Activated CD4-positive, alpha-beta T cell treated with anti-CD3 and anti-CD28 coated beads, Interleukin-2, amount 10 ng/mL, durations not matched to agents 7 days and 5 days (primary cell): ENCODE results near the gene ELP5. TPM values are rescaled to one million over a fixed set of nuclear protein-coding genes. Genes with fewer than 3 reads are reported as not detected.

Experiments
- CTCF ChIA-PET: fragments of 350-600 bp; sonication (Branson Sonifier 250); formaldehyde crosslinking; loops from one replicate; lab custom pipeline; 2021; ENCODE audit warnings: antibody characterized with exemption; lab: Charles Lee
- POLR2A ChIA-PET: fragments of 350-600 bp; sonication (Branson Sonifier 250); formaldehyde crosslinking; loops from one replicate; lab custom pipeline; 2021; ENCODE audit warnings: antibody characterized with exemption; lab: Charles Lee
- DNase-seq: peaks from one replicate; pipeline ENCODE4 v3.0.0-alpha.2; 2020
- H3K27ac Mint-ChIP-seq: one replicate; pipeline ENCODE4 v1.8.0; 2021; ENCODE audit warnings: mild to moderate bottlenecking, moderate library complexity, mixed read lengths
- H3K27me3 Mint-ChIP-seq: one replicate; pipeline ENCODE4 v1.8.0; 2021; ENCODE audit warnings: mixed read lengths
- H3K36me3 Mint-ChIP-seq: one replicate; pipeline ENCODE4 v1.8.0; 2021; ENCODE audit warnings: low read depth, mixed read lengths
- H3K4me1 Mint-ChIP-seq: one replicate; pipeline ENCODE4 v1.8.0; 2021; ENCODE audit warnings: mixed read lengths
- H3K4me3 Mint-ChIP-seq: one replicate; pipeline ENCODE4 v1.8.0; 2021; ENCODE audit warnings: mild to moderate bottlenecking, moderate library complexity, mixed read lengths
- H3K9me3 Mint-ChIP-seq: one replicate; pipeline ENCODE4 v1.8.0; 2021; ENCODE audit warnings: mixed read lengths
- total RNA-seq, 2 experiments: library from RNA; stranded (reverse); gene quantifications; one replicate each; pipeline ENCODE4 v1.2.3, GENCODE V29; 2021

The ELP5 gene
- total RNA-seq, 2 experiments from 2014 or later = 41.7 to 42.4 TPM

- peaks cover 19% of the 10 kb centered on the region for H3K4me1 Mint-ChIP-seq
- peaks cover 45% of the 10 kb centered on the region for H3K27me3 Mint-ChIP-seq
- CTCF ChIA-PET = interaction anchor here (1.1 to 3.4 kb wide), 3 partner anchors 11 to 21 kb away, joined by 3 to 26 read pairs (median 3); no protein-coding TSS in a partner anchor
- POLR2A ChIA-PET = no interaction called here
- no peaks in the 10 kb centered on the region for H3K9me3 Mint-ChIP-seq
- no peaks in the 10 kb centered on the region for H3K36me3 Mint-ChIP-seq
- no peak for DNase-seq
- H3K27ac Mint-ChIP-seq = no peak overlapping the region
- H3K4me3 Mint-ChIP-seq = no peak overlapping the region
Measured at GRCh38 chr17:7284911-7285310, 32.9 kb downstream of the ELP5 start.

GRCh38 chr17:7285679-7286078 lies 33.7 kb downstream of the ELP5 start:
- H3K9me3 Mint-ChIP-seq = no peaks in the 10 kb centered on the region
- no peak overlapping the region for H3K4me3 Mint-ChIP-seq
- POLR2A ChIA-PET = no interaction called here
- peaks cover 48% of the 10 kb centered on the region for H3K27me3 Mint-ChIP-seq
- CTCF ChIA-PET = interaction anchor here (0.7 to 3.4 kb wide), 5 partner anchors 11 to 49 kb away, joined by 3 to 26 read pairs (median 4); no protein-coding TSS in a partner anchor
- no peaks in the 10 kb centered on the region for H3K36me3 Mint-ChIP-seq
- H3K27ac Mint-ChIP-seq = no peak overlapping the region
- DNase-seq = no peak
- peaks cover 11% of the 10 kb centered on the region for H3K4me1 Mint-ChIP-seq

GRCh38 chr17:7289256-7290032 lies 37.4 kb downstream of the ELP5 start:
- ChIA-PET CTCF (interaction anchor here (1.4 kb wide), 1 partner anchor 69 kb away, joined by 3 read pairs; no protein-coding TSS in a partner anchor), POLR2A (interaction anchor here (0.6 kb wide), 1 partner anchor 15 kb away, joined by 3 read pairs; no protein-coding TSS in a partner anchor)
- Mint-ChIP-seq H3K36me3 (no peaks in the 10 kb centered on the region), H3K27me3 (peaks cover 56% of the 10 kb centered on the region), H3K4me1 (peaks cover 7% of the 10 kb centered on the region), H3K9me3 (no peaks in the 10 kb centered on the region), H3K4me3 (no peak overlapping the region), H3K27ac (no peak overlapping the region)
- no peak for DNase-seq

- peaks cover 60% of the 10 kb centered on the region for H3K27me3 Mint-ChIP-seq
- H3K9me3 Mint-ChIP-seq = no peaks in the 10 kb centered on the region
- no peak for DNase-seq
- ChIA-PET CTCF (interaction anchor here (1.4 kb wide), 1 partner anchor 70 kb away, joined by 3 read pairs; no protein-coding TSS in a partner anchor), POLR2A (no interaction called here)
- no peaks in the 10 kb centered on the region for H3K36me3 Mint-ChIP-seq
- no peak overlapping the region for H3K4me3 Mint-ChIP-seq
- H3K4me1 Mint-ChIP-seq = peaks cover 11% of the 10 kb centered on the region
- H3K27ac Mint-ChIP-seq = no peak overlapping the region
Measured at GRCh38 chr17:7290166-7290565, 38.2 kb downstream of the ELP5 start.

- no peaks in the 10 kb centered on the region for H3K36me3 Mint-ChIP-seq
- H3K27me3 Mint-ChIP-seq = peaks cover 59% of the 10 kb centered on the region
- H3K4me1 Mint-ChIP-seq = peaks cover 15% of the 10 kb centered on the region
- no peak for DNase-seq
- no peaks in the 10 kb centered on the region for H3K9me3 Mint-ChIP-seq
- CTCF ChIA-PET = interaction anchor here (1.0 to 2.1 kb wide), 3 partner anchors 14 to 70 kb away, joined by 3 to 11 read pairs (median 3); no protein-coding TSS in a partner anchor
- POLR2A ChIA-PET = no interaction called here
- no peak overlapping the region for H3K27ac Mint-ChIP-seq
- no peak overlapping the region for H3K4me3 Mint-ChIP-seq
Measured at GRCh38 chr17:7290685-7291084, 38.7 kb downstream of the ELP5 start.

- DNase-seq = no peak
- ChIA-PET POLR2A (no interaction called here), CTCF (interaction anchor here (1.2 to 2.1 kb wide), 3 partner anchors 10 to 40 kb away, joined by 3 to 11 read pairs (median 4); partner anchors contain the start of genes CTDNEP1, ELP5 and SLC2A4)
- Mint-ChIP-seq H3K27me3 (peaks cover 51% of the 10 kb centered on the region), H3K9me3 (no peaks in the 10 kb centered on the region), H3K36me3 (no peaks in the 10 kb centered on the region), H3K4me1 (peaks cover 26% of the 10 kb centered on the region), H3K27ac (no peak overlapping the region), H3K4me3 (no peak overlapping the region)
Measured at GRCh38 chr17:7292194-7292593, 40.2 kb downstream of the ELP5 start.

- CTCF ChIA-PET = interaction anchor here (1.1 to 2.1 kb wide), 4 partner anchors 9 to 41 kb away, joined by 3 to 11 read pairs (median 4); partner anchors contain the start of genes CTDNEP1, ELP5 and SLC2A4
- POLR2A ChIA-PET = no interaction called here
- Mint-ChIP-seq H3K4me3 (no peak overlapping the region), H3K27me3 (peaks cover 46% of the 10 kb centered on the region), H3K27ac (no peak overlapping the region), H3K9me3 (no peaks in the 10 kb centered on the region), H3K36me3 (no peaks in the 10 kb centered on the region), H3K4me1 (peaks cover 26% of the 10 kb centered on the region)
- DNase-seq = no peak
Measured at GRCh38 chr17:7292729-7293128, 40.7 kb downstream of the ELP5 start.

- Mint-ChIP-seq H3K9me3 (no peaks in the 10 kb centered on the region), H3K4me1 (peaks cover 26% of the 10 kb centered on the region), H3K27me3 (peaks cover 41% of the 10 kb centered on the region), H3K4me3 (no peak overlapping the region), H3K27ac (no peak overlapping the region), H3K36me3 (no peaks in the 10 kb centered on the region)
- DNase-seq = no peak
- CTCF ChIA-PET = interaction anchor here (0.6 to 1.9 kb wide), 6 partner anchors 10 to 255 kb away, joined by 3 to 4 read pairs (median 3); partner anchors contain the start of genes CTDNEP1, ELP5, SLC2A4 and TNFSF12
- POLR2A ChIA-PET = no interaction called here
Measured at GRCh38 chr17:7293159-7293558, 41.1 kb downstream of the ELP5 start.

- Mint-ChIP-seq H3K4me3 (peak overlapping the region; percentile 41), H3K9me3 (no peaks in the 10 kb centered on the region), H3K36me3 (no peaks in the 10 kb centered on the region), H3K4me1 (peaks cover 26% of the 10 kb centered on the region), H3K27me3 (peaks cover 40% of the 10 kb centered on the region), H3K27ac (no peak overlapping the region)
- CTCF ChIA-PET = interaction anchor here (0.6 to 1.9 kb wide), 6 partner anchors 11 to 255 kb away, joined by 3 to 4 read pairs (median 3); partner anchors contain the start of genes SLC2A4 and TNFSF12
- no peak for DNase-seq
- POLR2A ChIA-PET = no interaction called here
Measured at GRCh38 chr17:7293816-7294613, 42.0 kb downstream of the ELP5 start.

- H3K9me3 Mint-ChIP-seq = no peaks in the 10 kb centered on the region
- H3K36me3 Mint-ChIP-seq = no peaks in the 10 kb centered on the region
- H3K4me1 Mint-ChIP-seq = peaks cover 26% of the 10 kb centered on the region
- peak; percentile 72 for DNase-seq
- peaks cover 40% of the 10 kb centered on the region for H3K27me3 Mint-ChIP-seq
- ChIA-PET POLR2A (no interaction called here), CTCF (no interaction called here)
- peak within 1 kb of the TSS; percentile 85 for H3K27ac Mint-ChIP-seq
- H3K4me3 Mint-ChIP-seq = peak within 1 kb of the TSS; percentile 73
Measured at GRCh38 chr17:7294614-7295153, 42.7 kb downstream of the ELP5 start, which contains the start of gene YBX2. Gene YBX2, minus strand, starts transcription at chr17:7294639. Its CDS starts 139 bp downstream, at chr17:7294500.

- POLR2A ChIA-PET = no interaction called here
- H3K4me1 Mint-ChIP-seq = peaks cover 26% of the 10 kb centered on the region
- DNase-seq = no peak
Measured at GRCh38 chr17:7295230-7296180, 43.5 kb downstream of the ELP5 start.

More at GRCh38 chr17:7295230-7296180, 43.5 kb downstream of the ELP5 start:
- no peaks in the 10 kb centered on the region for H3K9me3 Mint-ChIP-seq
- peaks cover 45% of the 10 kb centered on the region for H3K27me3 Mint-ChIP-seq
- H3K27ac Mint-ChIP-seq = peak overlapping the region; percentile 85
- H3K4me3 Mint-ChIP-seq = peak overlapping the region; percentile 73
- CTCF ChIA-PET = interaction anchor here (0.6 to 5.9 kb wide), 23 partner anchors 10 to 249 kb away, joined by 3 to 48 read pairs (median 4); partner anchors contain the start of genes ACADVL, ASGR1, CTDNEP1 and DLG4
- H3K36me3 Mint-ChIP-seq = no peaks in the 10 kb centered on the region
